ENCODE measurements around the gene ITIH5.

GRCh38 chr10:7518693-7519092 lies 148.1 kb downstream of the ITIH5 start:
- TF ChIP-seq LEF1 (IDR thresholded peaks at IDR 0.05; ENCODE audit: borderline replicate concordance) (no peak), BHLHE40 (IDR thresholded peaks at IDR 0.05; ENCODE audit: borderline replicate concordance) (no peak), SP1 (IDR thresholded peaks at IDR 0.05) (no peak), PKNOX1 (IDR thresholded peaks at IDR 0.05) (no peak), TARDBP (IDR thresholded peaks at IDR 0.05) (no peak), ARNT (IDR thresholded peaks at IDR 0.05) (no peak), FOXK2 (IDR thresholded peaks at IDR 0.05) (no peak), CTBP1 (IDR thresholded peaks at IDR 0.05; ENCODE audit: borderline replicate concordance) (no peak)

Measured in HEK293T (cell line).